ENCODE data around the gene NSL1.

DNA sequence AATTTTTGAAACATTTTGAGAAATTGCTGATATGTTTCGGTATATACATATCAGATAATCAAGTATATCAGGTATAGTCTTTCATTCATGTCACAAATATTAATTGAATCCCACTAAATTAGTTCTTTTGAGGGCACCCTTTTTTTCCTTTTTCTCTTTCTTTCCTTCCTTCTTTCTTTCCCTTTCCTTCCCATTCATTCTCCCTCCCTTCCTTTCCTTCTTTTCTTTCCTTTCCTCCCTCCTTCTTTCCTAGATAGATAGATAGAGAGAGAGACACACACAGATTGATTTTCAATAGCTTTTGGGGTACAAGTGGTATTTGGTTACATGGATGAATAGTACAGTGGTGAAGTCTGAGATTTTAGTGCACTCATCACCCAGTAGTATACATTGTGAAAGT is 5.7 kb downstream of the NSL1 start:
- TF ChIP-seq, protein P1, sequence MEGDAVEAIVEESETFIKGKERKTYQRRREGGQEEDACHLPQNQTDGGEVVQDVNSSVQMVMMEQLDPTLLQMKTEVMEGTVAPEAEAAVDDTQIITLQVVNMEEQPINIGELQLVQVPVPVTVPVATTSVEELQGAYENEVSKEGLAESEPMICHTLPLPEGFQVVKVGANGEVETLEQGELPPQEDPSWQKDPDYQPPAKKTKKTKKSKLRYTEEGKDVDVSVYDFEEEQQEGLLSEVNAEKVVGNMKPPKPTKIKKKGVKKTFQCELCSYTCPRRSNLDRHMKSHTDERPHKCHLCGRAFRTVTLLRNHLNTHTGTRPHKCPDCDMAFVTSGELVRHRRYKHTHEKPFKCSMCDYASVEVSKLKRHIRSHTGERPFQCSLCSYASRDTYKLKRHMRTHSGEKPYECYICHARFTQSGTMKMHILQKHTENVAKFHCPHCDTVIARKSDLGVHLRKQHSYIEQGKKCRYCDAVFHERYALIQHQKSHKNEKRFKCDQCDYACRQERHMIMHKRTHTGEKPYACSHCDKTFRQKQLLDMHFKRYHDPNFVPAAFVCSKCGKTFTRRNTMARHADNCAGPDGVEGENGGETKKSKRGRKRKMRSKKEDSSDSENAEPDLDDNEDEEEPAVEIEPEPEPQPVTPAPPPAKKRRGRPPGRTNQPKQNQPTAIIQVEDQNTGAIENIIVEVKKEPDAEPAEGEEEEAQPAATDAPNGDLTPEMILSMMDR (IDR thresholded peaks at IDR 0.05): no peak
- TF ChIP-seq POLR2A (IDR thresholded peaks at IDR 0.05): no peak

Measured in testis (tissue), 2 donors.